ENCODE data around the gene PGM3. TPM values are rescaled to one million over a fixed set of nuclear protein-coding genes. Genes with fewer than 3 reads are reported as not detected.

Gene PGM3
- polyA plus RNA-seq, 3 donors: 4.0 to 4.8 (median 4.6) TPM

DNA sequence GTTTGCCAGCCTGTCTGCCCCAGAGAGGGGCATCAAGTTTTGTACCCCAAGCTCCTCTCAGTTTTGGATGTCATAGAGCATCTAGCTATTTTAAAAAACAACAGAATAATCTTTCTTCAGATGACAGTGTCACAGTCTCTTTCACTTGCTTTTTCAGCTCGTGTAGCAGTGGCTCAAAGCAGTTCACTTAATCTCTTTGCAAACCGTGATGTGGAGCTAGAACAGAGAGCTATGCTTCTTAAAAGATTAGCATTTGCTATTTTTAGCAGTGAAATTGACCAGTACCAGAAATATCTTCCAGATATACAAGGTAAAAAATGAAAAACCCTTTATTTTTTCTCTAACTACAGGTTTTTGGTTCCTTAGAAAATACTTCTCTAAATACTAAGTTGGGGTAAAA is 37.3 kb downstream of the PGM3 start:
- Histone ChIP-seq H3K4me3 (replicated peaks in 1 of 3; ENCODE audit: low read depth in 2 of 3, low read length in 3 of 3) (no peak overlapping the region), H3K4me1 (ENCODE audit: control insufficient read depth in 1 of 2, insufficient read depth in 2 of 2, low read length in 2 of 2) (no peaks in the 10 kb centered on the region), H3K4me2 (replicated peaks; ENCODE audit: extremely low read depth, low read length, poor library complexity, severe bottlenecking) (no peak overlapping the region), H3K36me3 (replicated peaks in 1 of 2; ENCODE audit: control insufficient read depth in 1 of 2, insufficient read depth in 2 of 2, low read length in 2 of 2) (peaks cover 87 to 98% of the 10 kb centered on the region in 2 donors), H3K79me2 (ENCODE audit: insufficient read depth, low read length) (no peaks in the 10 kb centered on the region), H4K20me1 (ENCODE audit: insufficient read depth, low read length) (no peaks in the 10 kb centered on the region), H2AFZ (ENCODE audit: insufficient read depth, low read depth, low read length, poor library complexity, severe bottlenecking) (no peak overlapping the region), H3K27me3 (ENCODE audit: control insufficient read depth in 2 of 2, insufficient read depth in 2 of 2, low read length in 2 of 2) (no peaks in the 10 kb centered on the region), H3K9ac (ENCODE audit: insufficient read depth, low read length, poor library complexity, severe bottlenecking) (no peak overlapping the region), H3K27ac (ENCODE audit: low read depth in 1 of 2, low read length in 2 of 2) (no peak overlapping the region), H3K9me3 (replicated peaks in 1 of 2; ENCODE audit: control insufficient read depth in 1 of 2, insufficient read depth in 1 of 2, low read length in 2 of 2) (no peaks in the 10 kb centered on the region)
- no CpG with 5 or more reads among the region's 2 CpGs for WGBS (ENCODE audit: insufficient coverage)
- no peaks in the 10 kb centered on the region for H3K9me3 Mint-ChIP-seq
- TF ChIP-seq, protein P1, sequence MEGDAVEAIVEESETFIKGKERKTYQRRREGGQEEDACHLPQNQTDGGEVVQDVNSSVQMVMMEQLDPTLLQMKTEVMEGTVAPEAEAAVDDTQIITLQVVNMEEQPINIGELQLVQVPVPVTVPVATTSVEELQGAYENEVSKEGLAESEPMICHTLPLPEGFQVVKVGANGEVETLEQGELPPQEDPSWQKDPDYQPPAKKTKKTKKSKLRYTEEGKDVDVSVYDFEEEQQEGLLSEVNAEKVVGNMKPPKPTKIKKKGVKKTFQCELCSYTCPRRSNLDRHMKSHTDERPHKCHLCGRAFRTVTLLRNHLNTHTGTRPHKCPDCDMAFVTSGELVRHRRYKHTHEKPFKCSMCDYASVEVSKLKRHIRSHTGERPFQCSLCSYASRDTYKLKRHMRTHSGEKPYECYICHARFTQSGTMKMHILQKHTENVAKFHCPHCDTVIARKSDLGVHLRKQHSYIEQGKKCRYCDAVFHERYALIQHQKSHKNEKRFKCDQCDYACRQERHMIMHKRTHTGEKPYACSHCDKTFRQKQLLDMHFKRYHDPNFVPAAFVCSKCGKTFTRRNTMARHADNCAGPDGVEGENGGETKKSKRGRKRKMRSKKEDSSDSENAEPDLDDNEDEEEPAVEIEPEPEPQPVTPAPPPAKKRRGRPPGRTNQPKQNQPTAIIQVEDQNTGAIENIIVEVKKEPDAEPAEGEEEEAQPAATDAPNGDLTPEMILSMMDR (IDR thresholded peaks at IDR 0.05): no peak
- DNase-seq: no peak
- peaks cover 71 to 79% of the 10 kb centered on the region in 2 donors for H3K36me3 Mint-ChIP-seq
- no peaks in the 10 kb centered on the region for H3K4me1 Mint-ChIP-seq
- intact Hi-C loops (cut with micrococcal nuclease): no loop called here
- H3K27ac Mint-ChIP-seq: peak overlapping the region in 1 of 7 donors; percentile 22
- H3K4me3 Mint-ChIP-seq: no peak overlapping the region
- H3K27me3 Mint-ChIP-seq (ENCODE audit: low read depth in 3 of 3): peaks cover 0 to 3% (median 0%) of the 10 kb centered on the region in 3 donors

DNA sequence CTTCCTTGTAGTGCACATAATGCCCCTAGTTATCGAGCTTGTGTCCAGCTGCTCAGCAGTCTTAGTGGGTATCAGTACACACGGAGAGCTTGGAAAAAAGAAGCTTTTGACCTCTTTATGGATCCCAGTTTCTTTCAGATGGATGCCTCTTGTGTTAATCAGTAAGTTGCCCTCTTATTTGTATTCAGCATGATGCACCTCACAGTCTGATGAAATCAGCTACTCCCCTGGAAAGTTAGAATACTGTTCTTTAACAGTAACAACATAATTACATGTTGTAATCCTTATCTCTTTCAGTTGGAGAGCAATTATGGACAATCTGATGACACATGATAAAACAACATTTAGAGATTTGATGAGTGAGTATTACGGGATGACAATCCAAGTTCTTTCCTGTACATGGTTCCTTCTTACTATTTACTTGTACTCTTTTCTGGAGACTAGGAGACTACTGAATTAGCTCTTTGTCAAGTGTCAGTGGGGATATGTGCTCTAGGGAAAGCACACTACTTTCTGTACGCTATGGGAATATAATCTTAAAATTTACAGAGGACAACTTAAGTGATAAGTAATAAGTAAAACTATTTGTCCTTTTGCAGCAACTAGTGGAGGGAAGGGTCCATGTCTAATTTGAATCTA is 39.1 kb downstream of the PGM3 start:
- DNase-seq: no peak
- intact Hi-C loops (cut with micrococcal nuclease): no loop called here
- H3K9ac ChIP-seq (ENCODE audit: insufficient read depth, low read length, poor library complexity, severe bottlenecking): no peak overlapping the region
- H3K27ac Mint-ChIP-seq: no peak overlapping the region
- no peaks in the 10 kb centered on the region for H3K79me2 ChIP-seq (ENCODE audit: insufficient read depth, low read length)
- no peak overlapping the region for H3K4me3 ChIP-seq (replicated peaks in 1 of 3; ENCODE audit: low read depth in 2 of 3, low read length in 3 of 3)
- H2AFZ ChIP-seq (ENCODE audit: insufficient read depth, low read depth, low read length, poor library complexity, severe bottlenecking): no peak overlapping the region
- no peaks in the 10 kb centered on the region for H3K4me1 Mint-ChIP-seq
- H3K4me2 ChIP-seq (replicated peaks; ENCODE audit: extremely low read depth, low read length, poor library complexity, severe bottlenecking): no peak overlapping the region
- no peaks in the 10 kb centered on the region for H3K9me3 ChIP-seq (replicated peaks in 1 of 2; ENCODE audit: control insufficient read depth in 1 of 2, insufficient read depth in 1 of 2, low read length in 2 of 2)
- peaks cover 0 to 3% (median 0%) of the 10 kb centered on the region in 3 donors for H3K27me3 Mint-ChIP-seq (ENCODE audit: low read depth in 3 of 3)
- no peak overlapping the region for H3K27ac ChIP-seq (ENCODE audit: low read depth in 1 of 2, low read length in 2 of 2)
- 100% methylated on average over 2 of the region's 4 CpGs for WGBS (ENCODE audit: insufficient coverage)
- H3K27me3 ChIP-seq (ENCODE audit: control insufficient read depth in 2 of 2, insufficient read depth in 2 of 2, low read length in 2 of 2): no peaks in the 10 kb centered on the region
- no peak overlapping the region for H3K4me3 Mint-ChIP-seq
- H3K4me1 ChIP-seq (ENCODE audit: control insufficient read depth in 1 of 2, insufficient read depth in 2 of 2, low read length in 2 of 2): no peaks in the 10 kb centered on the region
- H3K36me3 Mint-ChIP-seq: peaks cover 62 to 81% of the 10 kb centered on the region in 2 donors
- H3K36me3 ChIP-seq (replicated peaks in 1 of 2; ENCODE audit: control insufficient read depth in 1 of 2, insufficient read depth in 2 of 2, low read length in 2 of 2): peaks cover 69 to 98% of the 10 kb centered on the region in 2 donors
- no peaks in the 10 kb centered on the region for H4K20me1 ChIP-seq (ENCODE audit: insufficient read depth, low read length)
- TF ChIP-seq, protein P1 (IDR thresholded peaks at IDR 0.05): no peak
- H3K9me3 Mint-ChIP-seq: no peaks in the 10 kb centered on the region

All from CD14-positive monocyte (primary cell).